ENCODE results near the gene GBP6. TPM values are rescaled to one million over a fixed set of nuclear protein-coding genes. Genes with fewer than 3 reads are reported as not detected.

The GBP6 gene
- polyA plus RNA-seq, 2 of the 4 experiments (the other 2 are of a cell fraction), result not detected

Other genes starting within 250 kb of the GBP6 start
- gene GBP2, start 237.9 kb upstream of the GBP6 start, polyA plus RNA-seq (2011; rRNA removed), result 1.8 and 1.9 TPM in 2 replicates
- gene GBP2, start 237.9 kb upstream of the GBP6 start, polyA plus RNA-seq (2017; fragmentation: RNase III; extraction: RNeasy Plus Mini Kit Qiagen cat#74134 plus additional on column Dnase treatment), result 1.3 to 1.7 TPM (median 1.6 TPM) in 3 replicates
- gene GBP7, start 188.1 kb upstream of the GBP6 start, polyA plus RNA-seq (2011; rRNA removed), result not detected in 2 replicates
- gene GBP7, start 188.1 kb upstream of the GBP6 start, polyA plus RNA-seq (2017; fragmentation: RNase III; extraction: RNeasy Plus Mini Kit Qiagen cat#74134 plus additional on column Dnase treatment), result not detected in 3 replicates
- gene GBP4, start 165.1 kb upstream of the GBP6 start, polyA plus RNA-seq (2011; rRNA removed), result not detected in 2 replicates
- not detected in 3 replicates for gene GBP4, start 165.1 kb upstream of the GBP6 start, polyA plus RNA-seq (2017; fragmentation: RNase III; extraction: RNeasy Plus Mini Kit Qiagen cat#74134 plus additional on column Dnase treatment)
- 0.04 and 0.07 TPM in 2 replicates for gene GBP5, start 91.2 kb upstream of the GBP6 start, polyA plus RNA-seq (2011; rRNA removed)
- not detected in 3 replicates for gene GBP5, start 91.2 kb upstream of the GBP6 start, polyA plus RNA-seq (2017; fragmentation: RNase III; extraction: RNeasy Plus Mini Kit Qiagen cat#74134 plus additional on column Dnase treatment)
- 10.3 and 11.1 TPM in 2 replicates for gene LRRC8B, start 160.8 kb downstream of the GBP6 start, polyA plus RNA-seq (2011; rRNA removed)
- gene LRRC8B, start 160.8 kb downstream of the GBP6 start, polyA plus RNA-seq (2017; fragmentation: RNase III; extraction: RNeasy Plus Mini Kit Qiagen cat#74134 plus additional on column Dnase treatment), result 3.2 to 3.3 TPM (median 3.2 TPM) in 3 replicates